H1 (cell line): ENCODE data around the gene MEGF11. TPM values are rescaled to one million over a fixed set of nuclear protein-coding genes. Genes with fewer than 3 reads are reported as not detected.

Experiments
- CTCF ChIA-PET: fragments of 300-600 bp; sonication (Branson Sonifier 250); formaldehyde crosslinking; loops from one replicate; lab custom pipeline; 2021; ENCODE audit not compliant: partially characterized antibody; lab: Charles Lee
- POLR2A ChIA-PET: fragments of 300-600 bp; sonication (Branson Sonifier 250); formaldehyde crosslinking; loops from one replicate; lab custom pipeline; 2021; ENCODE audit warnings: inconsistent platforms; ENCODE audit not compliant: partially characterized antibody; lab: Charles Lee
- DNase-seq, 2 experiments: peaks; one replicate each; pipeline versions ENCODE4 v3.0.0 to v3.0.0-alpha.2; 2010 to 2022; ENCODE audit warnings: low spot score in 2 of 2, low read depth in 1 of 2, mixed read lengths in 1 of 2
- FAIRE-seq: peaks from 2 replicates; lab custom pipeline; 2011; peaks lifted over from hg19 to GRCh38; lab: Jason Lieb, UNC
- H2AFZ ChIP-seq: 2 replicates; pipeline ENCODE4 v1.8.1; 2012; ENCODE audit warnings: low read length, inconsistent platforms
- H2AK5ac ChIP-seq: 2 replicates; pipeline ENCODE4 v1.6.1; 2013; ENCODE audit warnings: low read depth, low read length
- H2BK120ac ChIP-seq: replicated peaks from 2 replicates; pipeline ENCODE3; 2013; ENCODE audit warnings: low read depth, low read length, inconsistent platforms
- H2BK12ac ChIP-seq: 2 replicates; pipeline ENCODE4 v1.6.1; 2013; ENCODE audit warnings: low read depth, low read length
- H2BK15ac ChIP-seq: 2 replicates; pipeline ENCODE4 v1.6.1; 2013; ENCODE audit warnings: low read length
- H2BK20ac ChIP-seq: 2 replicates; pipeline ENCODE4 v1.6.1; 2013; ENCODE audit warnings: low read length
- H2BK5ac ChIP-seq: 2 replicates; pipeline ENCODE4 v1.6.1; 2013; ENCODE audit warnings: low read depth, low read length
- H3K14ac ChIP-seq: 2 replicates; pipeline ENCODE4 v1.6.1; 2013; ENCODE audit warnings: inconsistent platforms; ENCODE audit not compliant: insufficient read length
- H3K18ac ChIP-seq: 2 replicates; pipeline ENCODE4 v1.6.1; 2013; ENCODE audit warnings: low read length; ENCODE audit errors: extremely low read depth
- H3K23ac ChIP-seq: 2 replicates; pipeline ENCODE4 v1.6.1; 2013; ENCODE audit warnings: inconsistent platforms; ENCODE audit not compliant: insufficient read length
- H3K23me2 ChIP-seq: 2 replicates; pipeline ENCODE4 v1.6.1; 2013; ENCODE audit warnings: low read depth, low read length
- H3K27ac ChIP-seq: 2 replicates; pipeline ENCODE4 v1.6.1; 2011; ENCODE audit warnings: low read depth, low read length, inconsistent platforms
- H3K27me3 ChIP-seq, 4 experiments: replicated peaks in 1 of 4; 1 replicate in 1 of 4; 2 replicates in 3 of 4; pipeline versions ENCODE4 v1.6.1 to v1.8.1; 2011 to 2013; ENCODE audit warnings: low read length in 3 of 4, mild to moderate bottlenecking in 3 of 4, inconsistent platforms in 2 of 4, mixed read lengths in 2 of 4, moderate library complexity in 1 of 4; ENCODE audit not compliant: control insufficient read depth in 3 of 4, insufficient read depth in 3 of 4; ENCODE audit errors: extremely low read depth in 1 of 4
- H3K36me3 ChIP-seq, 4 experiments: 2 replicates each; pipeline versions ENCODE4 v1.6.1 to v1.8.1; 2011 to 2013; ENCODE audit warnings: mild to moderate bottlenecking in 4 of 4, low read length in 3 of 4, moderate library complexity in 2 of 4, control low read depth in 1 of 4, inconsistent platforms in 1 of 4; ENCODE audit not compliant: insufficient read depth in 4 of 4, control insufficient read depth in 2 of 4
- H3K4ac ChIP-seq: replicated peaks from 2 replicates; pipeline ENCODE3; 2013; ENCODE audit warnings: low read length, low read depth, mixed read lengths, inconsistent platforms; ENCODE audit not compliant: insufficient read length
- H3K4me1 ChIP-seq, 4 experiments: replicated peaks in 1 of 4; 1 replicate in 1 of 4; 2 replicates in 3 of 4; pipeline versions ENCODE4 v1.6.1 to v1.8.1; 2011 to 2013; ENCODE audit warnings: low read length in 3 of 4, inconsistent platforms in 2 of 4, mixed read lengths in 1 of 4; ENCODE audit not compliant: insufficient read depth in 4 of 4, control insufficient read depth in 3 of 4
- H3K4me2 ChIP-seq, 2 experiments: 2 replicates each; pipeline versions ENCODE4 v1.6.1 to v1.8.1; 2011 to 2013; ENCODE audit warnings: low read depth in 2 of 2, low read length in 2 of 2, control low read depth in 1 of 2, inconsistent platforms in 1 of 2, mild to moderate bottlenecking in 1 of 2; ENCODE audit not compliant: insufficient read depth in 1 of 2
- H3K4me3 ChIP-seq, 4 experiments: fragments of 200-600, 300-600 bp in 1 of 4; sonication (generic), shearing (Covaris generic), sonication (Bioruptor Twin) in 1 of 4; 2 replicates each; pipeline versions ENCODE4 v1.5.1 to v1.8.1; 2011 to 2016; ENCODE audit warnings: low read length in 4 of 4, low read depth in 3 of 4, control low read depth in 2 of 4, inconsistent platforms in 2 of 4, mild to moderate bottlenecking in 2 of 4, mixed read lengths in 1 of 4, moderate library complexity in 1 of 4; ENCODE audit not compliant: insufficient read depth in 2 of 4; ENCODE audit errors: extremely low read depth in 1 of 4
- H3K56ac ChIP-seq: replicated peaks from 2 replicates; pipeline ENCODE3; 2013; ENCODE audit warnings: low read depth, mild to moderate bottlenecking, mixed read lengths, low read length, inconsistent platforms; ENCODE audit not compliant: insufficient read length
- H3K79me1 ChIP-seq: 2 replicates; pipeline ENCODE4 v1.6.1; 2013; ENCODE audit warnings: low read depth, low read length, control low read depth
- H3K79me2 ChIP-seq, 2 experiments: 2 replicates each; pipeline versions ENCODE4 v1.6.1 to v1.8.1; 2012 to 2013; ENCODE audit warnings: low read length in 2 of 2, mild to moderate bottlenecking in 2 of 2, inconsistent platforms in 1 of 2; ENCODE audit not compliant: insufficient read depth in 2 of 2, control insufficient read depth in 1 of 2
- H3K9ac ChIP-seq, 4 experiments: replicated peaks in 1 of 4; 1 replicate in 1 of 4; 2 replicates in 3 of 4; pipeline versions ENCODE4 v1.6.1 to v1.8.1; 2011 to 2013; ENCODE audit warnings: low read depth in 3 of 4, low read length in 3 of 4, control low read depth in 2 of 4, mild to moderate bottlenecking in 2 of 4, moderate library complexity in 2 of 4, inconsistent platforms in 1 of 4; ENCODE audit errors: extremely low read depth in 1 of 4
- H3K9me3 ChIP-seq, 2 experiments: 2 replicates each; pipeline versions ENCODE4 v1.6.1 to v1.8.1; 2012 to 2013; ENCODE audit warnings: mild to moderate bottlenecking in 2 of 2, moderate library complexity in 2 of 2, control low read depth in 1 of 2, inconsistent platforms in 1 of 2, low read depth in 1 of 2, low read length in 1 of 2, mixed read lengths in 1 of 2; ENCODE audit not compliant: insufficient read depth in 2 of 2
- H4K20me1 ChIP-seq, 2 experiments: replicated peaks in 1 of 2; 2 replicates each; pipeline versions ENCODE3 to v1.8.1; 2011 to 2013; ENCODE audit warnings: inconsistent platforms in 2 of 2, low read length in 2 of 2, mild to moderate bottlenecking in 1 of 2; ENCODE audit not compliant: insufficient read depth in 2 of 2, control insufficient read depth in 1 of 2
- H4K5ac ChIP-seq: 2 replicates; pipeline ENCODE4 v1.6.1; 2013; ENCODE audit warnings: low read length, low read depth, mixed read lengths, inconsistent platforms; ENCODE audit not compliant: insufficient read length
- H4K8ac ChIP-seq: 2 replicates; pipeline ENCODE4 v1.8.0; 2013; ENCODE audit warnings: mild to moderate bottlenecking, moderate library complexity, low read length, inconsistent platforms; ENCODE audit not compliant: insufficient read depth; ENCODE audit errors: extremely low read depth
- H4K91ac ChIP-seq: replicated peaks from 2 replicates; pipeline ENCODE3; 2013; ENCODE audit warnings: low read length, mixed read lengths, inconsistent platforms; ENCODE audit not compliant: insufficient read length
- ASH2L ChIP-seq: fragments of 200-600, 300-600 bp; sonication (generic); IDR thresholded peaks from one replicate; pipeline ENCODE4 v1.7.1; 2017; ENCODE audit warnings: low read length
- BCL11A ChIP-seq, 2 experiments: IDR thresholded peaks; one replicate each; pipeline ENCODE4 v1.6.1; 2011; ENCODE audit warnings: low read depth in 2 of 2, low read length in 2 of 2, mild to moderate bottlenecking in 2 of 2
- BRCA1 ChIP-seq: IDR thresholded peaks from 2 replicates; pipeline ENCODE4 v1.6.1; 2012; ENCODE audit warnings: low read depth, low read length, improper control_type of control experiment
- CBX5 ChIP-seq: fragments of 300-800, 300-1000 bp; sonication (generic); IDR thresholded peaks from 2 replicates; pipeline ENCODE4 v1.7.1; 2016; ENCODE audit warnings: antibody characterized with exemption, low read length, low read depth
- CBX8 ChIP-seq: fragments of 300-800, 300-1000 bp; sonication (generic); IDR thresholded peaks from 2 replicates; pipeline ENCODE4 v1.7.1; 2016; ENCODE audit warnings: low read depth, low read length, borderline replicate concordance
- CHD2 ChIP-seq: IDR thresholded peaks from 2 replicates; pipeline ENCODE4 v1.6.1; 2012; ENCODE audit warnings: low read length, improper control_type of control experiment
- E2F6 ChIP-seq: IDR thresholded peaks from 2 replicates; pipeline ENCODE4 v1.6.1; 2012; ENCODE audit warnings: inconsistent platforms
- JUND ChIP-seq: IDR thresholded peaks from 2 replicates; pipeline ENCODE4 v1.6.1; 2011; ENCODE audit warnings: mild to moderate bottlenecking, improper control_type of control experiment, low read length
- KDM4A ChIP-seq: IDR thresholded peaks from one replicate; pipeline ENCODE4 v1.7.1; 2012; ENCODE audit warnings: low read depth, mild to moderate bottlenecking, moderate library complexity, low read length, inconsistent platforms; ENCODE audit not compliant: severe bottlenecking
- POLR2AphosphoS5 ChIP-seq: IDR thresholded peaks from 2 replicates; pipeline ENCODE4 v1.6.1; 2011; ENCODE audit warnings: low read depth, low read length
- SIN3A ChIP-seq, 2 experiments: IDR thresholded peaks in 1 of 2; conservative IDR thresholded peaks in 1 of 2; 2 replicates each; pipeline ENCODE4 v1.6.1; 2011 to 2012; ENCODE audit warnings: low read length in 2 of 2, improper control_type of control experiment in 1 of 2, low read depth in 1 of 2, mild to moderate bottlenecking in 1 of 2
- SIX5 ChIP-seq: IDR thresholded peaks from 2 replicates; pipeline ENCODE4 v1.6.1; 2011; ENCODE audit warnings: mild to moderate bottlenecking, low read depth, low read length
- YY1 ChIP-seq: IDR thresholded peaks from 2 replicates; pipeline ENCODE4 v1.6.1; 2011; ENCODE audit warnings: low read depth, mild to moderate bottlenecking, low read length
- WGBS, 2 experiments: shearing (Covaris generic) in 1 of 2; methylation state at CpG; one replicate each; pipeline versions ENCODE4 v1.1.6 to v1.1.7; 2013 to 2015; ENCODE audit warnings: low lambda C conversion rate in 2 of 2, mixed read lengths in 2 of 2, inconsistent platforms in 1 of 2, low coverage in 1 of 2, missing lambda C conversion rate in 1 of 2; ENCODE audit not compliant: insufficient replicate concordance in 2 of 2, insufficient coverage in 1 of 2, insufficient read length in 1 of 2; ENCODE audit errors: extremely low coverage in 1 of 2, missing lambda C conversion rate in 1 of 2; 5-methylcytosine and 5-hydroxymethylcytosine counted together
- polyA plus RNA-seq, 7 experiments: library from polyadenylated mRNA; depleted of rRNA in 3 of 7; stranded (reverse) in 5 of 7; unstranded in 2 of 7; fragments of >200 nt in 5 of 7; fragments of 200-250 nt in 2 of 7; gene quantifications; 1 replicate in 5 of 7; 2 replicates in 1 of 7; 4 replicates in 1 of 7; pipeline versions ENCODE4 v1.2.1 to v1.2.3, GENCODE V29; 2011 to 2013; ENCODE audit warnings: missing spikeins in 2 of 7, mixed read lengths in 2 of 7
- total RNA-seq: library from RNA; stranded (reverse); fragmentation: NEBNext Ultra II Directional; extraction: Animal tissue kit (Norgen Biotek cat#: 25700); gene quantifications from 2 replicates; pipeline ENCODE4 v1.2.1, GENCODE V29; 2021

Gene MEGF11
- total and polyA plus RNA-seq, 2 of the 8 experiments (the other 6 are each of a cell fraction or from before 2014, with no cell fraction given): 4.4 to 4.8 TPM

GRCh38 chr15:65954289-65954741, 299.2 kb downstream of the MEGF11 start:
- DNase-seq: peak; percentile 59 to 67
- Histone ChIP-seq H3K27me3 (no peaks in the 10 kb centered on the region), H2AK5ac (0 out of 2 replicates have a peak overlapping the region, but pooled peaks have one; percentile 45), H2BK20ac (no peak overlapping the region; the same call in 1 of the 2 replicates), H3K9me3 (no peaks in the 10 kb centered on the region), H3K23ac (no peak overlapping the region), H3K9ac (no peak overlapping the region), H3K27ac (no peak overlapping the region), H2BK120ac (no peak overlapping the region), H4K20me1 (no peaks in the 10 kb centered on the region), H2AFZ (no peak overlapping the region), H3K36me3 (no peaks in the 10 kb centered on the region), H3K79me2 (no peaks in the 10 kb centered on the region), H3K4me2 (peak overlapping the region; percentile 6 to 62; a peak in 3 of 4 replicates), H4K8ac (no peak overlapping the region), H3K79me1 (no peaks in the 10 kb centered on the region), H2BK5ac (peak overlapping the region; percentile 40; the same call in 1 of the 2 replicates), H3K23me2 (no peaks in the 10 kb centered on the region), H3K4me1 (peaks cover 4 to 14% (median 10%) of the 10 kb centered on the region in 4 experiments; a peak in 6 of 7 replicates), H3K18ac (no peak overlapping the region), H2BK15ac (no peak overlapping the region), H3K4me3 (0 out of 8 replicates have a peak overlapping the region, but pooled peaks of 1 of the 4 experiments have one; percentile 5), H4K91ac (no peak overlapping the region), H3K14ac (no peak overlapping the region), H2BK12ac (peak overlapping the region; percentile 96; the same call in 1 of the 2 replicates), H4K5ac (no peak overlapping the region), H3K4ac (no peak overlapping the region), H3K56ac (no peak overlapping the region)
- WGBS, 2 experiments: 55% methylated on average over 4 of the region's 4 CpGs; no CpG with 5 or more reads in 1 of the 2 experiments
- POLR2A ChIA-PET: interaction anchor here (1.2 to 2.5 kb wide), 2 partner anchors 14 to 17 kb away, joined by 3 to 10 read pairs; no protein-coding TSS in a partner anchor
- FAIRE-seq: peak; percentile 88
- CTCF ChIA-PET: interaction anchor here (0.6 to 1.6 kb wide), 12 partner anchors 10 to 303 kb away, joined by 3 to 7 read pairs (median 3); no protein-coding TSS in a partner anchor
- TF ChIP-seq CBX8 (no peak), YY1 (peak; percentile 84), SIX5 (no peak), CBX5 (no peak), POLR2AphosphoS5 (no peak), BRCA1 (no peak), E2F6 (no peak), ASH2L (no peak), KDM4A (no peak), JUND (peak; percentile 91), CHD2 (no peak), SIN3A (conservative IDR thresholded peaks at IDR 0.05 in 1 of 2, IDR thresholded peaks at IDR 0.05 in 1 of 2; ENCODE audit: low read depth in 1 of 2, low read length in 2 of 2) (no peak), BCL11A (IDR thresholded peaks at IDR 0.05; ENCODE audit: low read depth in 2 of 2, low read length in 2 of 2) (no peak)
